ENCODE results near the gene ACAN.

The ACAN gene

DNA sequence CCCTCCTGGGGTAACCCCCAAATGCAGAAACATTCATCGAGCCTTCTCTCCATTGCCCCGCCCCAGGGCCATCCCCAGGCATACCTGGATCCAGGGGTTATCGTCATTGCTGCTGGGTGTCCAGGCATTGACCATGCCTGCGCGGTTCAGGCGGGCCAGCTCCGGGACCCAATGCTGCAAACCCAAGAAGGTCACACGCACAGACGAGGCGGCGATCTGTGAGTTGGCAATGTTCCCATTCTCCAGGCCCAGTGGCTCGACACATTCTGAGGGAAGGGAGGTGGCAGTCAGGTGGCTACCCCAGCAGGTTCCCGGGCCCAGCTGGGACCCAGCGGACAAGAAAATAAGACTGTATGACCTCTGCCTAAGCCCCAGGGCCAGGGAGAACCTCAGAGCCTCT, 103.9 kb downstream of the ACAN start:
- peaks cover 39% of the 10 kb centered on the region for H3K36me3 Mint-ChIP-seq (ENCODE audit: low read depth)
- no peak overlapping the region for H3K27ac Mint-ChIP-seq
- TF ChIP-seq, protein P1, sequence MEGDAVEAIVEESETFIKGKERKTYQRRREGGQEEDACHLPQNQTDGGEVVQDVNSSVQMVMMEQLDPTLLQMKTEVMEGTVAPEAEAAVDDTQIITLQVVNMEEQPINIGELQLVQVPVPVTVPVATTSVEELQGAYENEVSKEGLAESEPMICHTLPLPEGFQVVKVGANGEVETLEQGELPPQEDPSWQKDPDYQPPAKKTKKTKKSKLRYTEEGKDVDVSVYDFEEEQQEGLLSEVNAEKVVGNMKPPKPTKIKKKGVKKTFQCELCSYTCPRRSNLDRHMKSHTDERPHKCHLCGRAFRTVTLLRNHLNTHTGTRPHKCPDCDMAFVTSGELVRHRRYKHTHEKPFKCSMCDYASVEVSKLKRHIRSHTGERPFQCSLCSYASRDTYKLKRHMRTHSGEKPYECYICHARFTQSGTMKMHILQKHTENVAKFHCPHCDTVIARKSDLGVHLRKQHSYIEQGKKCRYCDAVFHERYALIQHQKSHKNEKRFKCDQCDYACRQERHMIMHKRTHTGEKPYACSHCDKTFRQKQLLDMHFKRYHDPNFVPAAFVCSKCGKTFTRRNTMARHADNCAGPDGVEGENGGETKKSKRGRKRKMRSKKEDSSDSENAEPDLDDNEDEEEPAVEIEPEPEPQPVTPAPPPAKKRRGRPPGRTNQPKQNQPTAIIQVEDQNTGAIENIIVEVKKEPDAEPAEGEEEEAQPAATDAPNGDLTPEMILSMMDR (IDR thresholded peaks at IDR 0.05; ENCODE audit: unreplicated experiment in 3 of 3), result no peak
- H3K27me3 Mint-ChIP-seq (ENCODE audit: low read depth), result peaks cover 3% of the 10 kb centered on the region
- no peaks in the 10 kb centered on the region for H3K9me3 Mint-ChIP-seq
- H3K4me3 Mint-ChIP-seq, result no peak overlapping the region
- peaks cover 38% of the 10 kb centered on the region for H3K4me1 Mint-ChIP-seq

DNA sequence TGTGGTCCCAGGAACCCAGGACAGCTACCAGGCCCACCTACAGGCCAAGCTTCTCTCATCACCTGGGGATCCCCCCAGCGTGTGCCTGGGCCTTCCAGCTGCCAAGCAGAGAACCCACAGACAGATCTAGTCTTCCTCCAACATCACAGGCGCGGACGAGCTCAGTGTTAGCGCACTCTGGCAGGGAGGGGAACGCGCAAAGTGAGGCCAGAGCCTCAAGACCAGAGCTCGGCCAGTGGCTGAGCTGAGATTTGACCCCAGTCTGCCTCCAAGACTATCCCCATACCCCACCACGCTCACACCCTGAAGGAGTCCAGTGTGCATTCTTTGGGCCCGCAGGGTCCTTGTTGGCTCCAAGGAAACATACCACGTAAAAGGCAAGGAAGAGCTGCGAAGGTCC, 104.9 kb downstream of the ACAN start:
- H3K4me1 Mint-ChIP-seq, result peaks cover 40% of the 10 kb centered on the region
- TF ChIP-seq, protein P1 (IDR thresholded peaks at IDR 0.05; ENCODE audit: unreplicated experiment in 3 of 3), result no peak
- no peak overlapping the region for H3K27ac Mint-ChIP-seq
- H3K27me3 Mint-ChIP-seq (ENCODE audit: low read depth), result peaks cover 5% of the 10 kb centered on the region
- no peaks in the 10 kb centered on the region for H3K9me3 Mint-ChIP-seq
- peaks cover 36% of the 10 kb centered on the region for H3K36me3 Mint-ChIP-seq (ENCODE audit: low read depth)
- H3K4me3 Mint-ChIP-seq, result peak overlapping the region in 1 of 3 experiments; percentile 52

DNA sequence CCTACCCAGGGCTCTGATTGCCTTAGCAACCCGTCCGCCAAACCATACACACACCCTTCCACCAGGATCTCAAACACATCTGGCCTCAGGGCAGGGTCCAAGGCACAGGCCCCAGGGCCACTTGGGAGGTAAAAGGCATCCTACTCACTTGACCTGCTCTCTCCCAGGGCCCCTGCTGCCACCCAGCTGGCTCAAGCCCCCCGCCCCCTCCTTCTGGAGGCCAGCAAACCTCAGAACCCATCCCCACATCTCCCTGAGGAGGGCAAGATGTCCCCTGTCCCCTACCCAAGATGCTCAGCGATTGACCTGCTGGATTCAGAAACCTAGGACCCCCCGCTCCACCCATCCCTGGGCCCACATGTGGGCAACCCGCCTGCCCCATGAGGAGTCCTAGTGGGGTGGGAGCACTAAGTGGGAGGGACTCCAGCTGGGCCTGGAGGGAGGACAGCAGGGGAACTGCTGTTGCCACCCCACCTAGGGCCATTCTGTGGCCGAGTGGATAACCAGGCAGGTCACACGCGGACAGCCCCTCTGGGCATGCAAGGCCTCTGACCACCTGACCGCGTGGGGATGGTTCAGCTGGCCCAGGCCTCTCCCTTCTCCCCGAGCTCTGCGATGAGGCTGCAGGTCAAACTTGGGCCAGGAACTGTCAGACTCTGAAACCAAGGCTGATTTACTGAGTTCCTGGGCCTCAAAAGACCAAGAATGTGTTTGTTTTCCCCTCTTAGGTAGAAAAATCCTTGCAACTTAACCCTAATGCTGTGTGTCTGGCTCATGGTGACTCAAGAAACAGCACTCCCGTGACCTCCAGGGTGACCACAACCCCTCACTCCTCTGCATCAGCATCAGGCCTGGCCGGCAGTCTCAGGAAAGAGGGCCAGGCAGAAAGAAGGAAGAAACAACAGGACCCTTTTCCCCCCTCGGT, 105.7 kb downstream of the ACAN start:
- TF ChIP-seq, protein P1 (IDR thresholded peaks at IDR 0.05; ENCODE audit: unreplicated experiment in 3 of 3), result no peak
- H3K27me3 Mint-ChIP-seq (ENCODE audit: low read depth), result peaks cover 5% of the 10 kb centered on the region
- H3K4me1 Mint-ChIP-seq, result peaks cover 46% of the 10 kb centered on the region
- H3K36me3 Mint-ChIP-seq (ENCODE audit: low read depth), result peaks cover 32% of the 10 kb centered on the region
- no peaks in the 10 kb centered on the region for H3K9me3 Mint-ChIP-seq
- H3K27ac Mint-ChIP-seq, result peak overlapping the region; percentile 59 to 83 (median 73)
- peak overlapping the region; percentile 64 to 97 (median 85) for H3K4me3 Mint-ChIP-seq

DNA sequence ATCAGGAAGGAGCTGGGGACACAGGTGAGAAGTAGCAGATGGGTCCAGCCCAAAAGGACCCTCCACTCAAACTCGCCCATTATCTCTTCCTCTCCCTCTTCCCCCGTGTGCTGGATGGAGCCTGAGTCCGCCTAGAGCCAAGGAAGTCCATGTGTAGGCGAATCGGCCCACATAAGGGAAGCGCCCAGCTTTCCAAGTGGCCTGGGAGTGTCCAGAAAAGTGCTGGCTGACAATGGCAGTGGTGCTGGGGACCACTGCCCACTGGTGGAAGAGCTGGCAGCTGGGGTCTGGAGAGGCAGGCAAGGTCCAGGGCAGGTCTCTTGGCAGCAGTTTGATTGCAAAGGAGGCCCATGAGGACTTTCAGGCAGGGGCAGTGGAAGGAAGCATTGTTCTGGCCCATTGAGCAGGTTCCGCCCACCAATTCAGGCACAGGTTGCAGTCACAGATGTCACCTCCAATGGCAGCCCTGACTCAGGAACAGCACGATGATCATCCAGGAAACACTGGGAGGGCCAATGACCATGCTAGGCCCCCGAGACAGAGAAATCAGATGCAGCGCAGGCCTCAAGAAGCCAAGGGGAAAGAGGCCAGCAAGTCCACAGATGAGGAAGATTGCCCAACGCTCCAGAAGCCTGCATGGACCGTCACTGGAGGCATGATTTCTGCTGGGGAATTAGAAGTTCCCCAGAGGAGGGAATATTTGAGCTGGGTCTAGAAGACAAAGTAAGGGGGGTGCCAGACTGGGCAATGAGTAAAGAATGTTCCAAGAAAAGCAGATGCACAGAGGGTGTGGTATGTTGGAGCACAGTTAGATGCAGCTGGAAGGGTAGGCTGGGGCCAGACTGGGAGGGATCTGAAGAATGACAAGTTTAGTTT, 107.0 kb downstream of the ACAN start:
- peaks cover 40% of the 10 kb centered on the region for H3K4me1 Mint-ChIP-seq
- peak overlapping the region; percentile 67 to 83 (median 73) for H3K27ac Mint-ChIP-seq
- no peaks in the 10 kb centered on the region for H3K9me3 Mint-ChIP-seq
- TF ChIP-seq, protein P1 (IDR thresholded peaks at IDR 0.05; ENCODE audit: unreplicated experiment in 3 of 3), result no peak
- H3K4me3 Mint-ChIP-seq, result peak overlapping the region; percentile 85 to 97 (median 94)
- H3K36me3 Mint-ChIP-seq (ENCODE audit: low read depth), result peaks cover 27% of the 10 kb centered on the region
- H3K27me3 Mint-ChIP-seq (ENCODE audit: low read depth), result peaks cover 5% of the 10 kb centered on the region

DNA sequence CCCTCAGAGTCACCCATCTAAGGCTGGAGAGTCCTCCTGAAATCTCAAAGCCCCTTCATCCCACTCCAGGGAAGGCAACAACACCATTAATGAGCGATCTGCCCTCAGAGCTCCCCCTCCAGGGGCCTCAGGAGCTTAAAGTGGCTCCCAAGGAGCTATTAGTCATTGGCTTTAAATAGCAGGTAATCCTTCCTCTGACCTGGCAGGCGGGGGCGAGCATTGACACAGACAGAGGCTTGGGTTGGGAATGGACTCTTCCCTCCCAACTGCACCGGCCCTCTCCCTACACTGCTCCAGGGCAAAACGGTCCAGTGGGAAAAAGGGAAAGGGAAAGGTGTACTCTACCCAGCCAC, 108.5 kb downstream of the ACAN start:
- TF ChIP-seq, protein P1 (IDR thresholded peaks at IDR 0.05; ENCODE audit: unreplicated experiment in 3 of 3), result no peak
- peaks cover 18% of the 10 kb centered on the region for H3K36me3 Mint-ChIP-seq (ENCODE audit: low read depth)
- H3K4me1 Mint-ChIP-seq, result peaks cover 38% of the 10 kb centered on the region
- no peaks in the 10 kb centered on the region for H3K9me3 Mint-ChIP-seq
- H3K27ac Mint-ChIP-seq, result peak overlapping the region; percentile 53 to 67 (median 66)
- H3K4me3 Mint-ChIP-seq, result peak overlapping the region; percentile 94 to 97 (median 94)
- peaks cover 5% of the 10 kb centered on the region for H3K27me3 Mint-ChIP-seq (ENCODE audit: low read depth)
